GM10266 (cell line): ENCODE measurements around the gene NTRK2.

Experiments used
- DNase-seq: peaks from one replicate; pipeline ENCODE4 v3.0.0; 2012; ENCODE audit errors: extremely low spot score
- CTCF ChIP-seq: IDR thresholded peaks from 2 replicates; pipeline ENCODE4 v1.5.1; 2012; ENCODE audit warnings: mild to moderate bottlenecking, low read depth; ENCODE audit not compliant: control insufficient read depth, insufficient read depth; ENCODE audit errors: missing control alignments

Gene NTRK2

GRCh38 chr9:84852617-84853301 lies 183.2 kb downstream of the NTRK2 start:
- DNase-seq, result no peak

GRCh38 chr9:84856181-84856632 lies 186.7 kb downstream of the NTRK2 start:
- no peak for DNase-seq
- TF ChIP-seq CTCF, result no peak

More at GRCh38 chr9:84852617-84853301, 183.2 kb downstream of the NTRK2 start:
- TF ChIP-seq CTCF, result no peak

DNA sequence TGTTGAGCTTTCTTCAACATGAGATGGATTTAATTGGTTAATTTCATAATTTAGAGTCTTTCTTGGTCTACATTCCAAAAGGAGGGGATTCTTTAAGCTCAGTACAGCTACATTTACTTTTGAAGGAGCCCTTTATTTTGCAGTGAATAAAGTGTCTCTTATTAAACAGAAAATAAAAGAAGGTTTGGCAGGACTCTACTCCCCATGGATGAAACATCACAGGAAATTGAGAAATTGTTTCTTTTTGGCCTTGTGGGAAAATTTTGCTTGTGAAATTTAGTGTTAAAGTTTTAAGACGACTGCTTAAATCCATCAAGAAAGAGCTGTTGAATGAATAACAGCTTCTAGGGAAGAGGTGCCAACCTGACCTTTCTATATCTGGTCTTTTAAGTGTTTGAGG lies 187.7 kb downstream of the NTRK2 start:
- no peak for TF ChIP-seq CTCF
- no peak for DNase-seq

- no peak for DNase-seq
- no peak for TF ChIP-seq CTCF
Observed at GRCh38 chr9:84858364-84858763, 188.8 kb downstream of the NTRK2 start.

GRCh38 chr9:84860249-84861115 lies 191.0 kb downstream of the NTRK2 start:
- no peak for DNase-seq

DNA sequence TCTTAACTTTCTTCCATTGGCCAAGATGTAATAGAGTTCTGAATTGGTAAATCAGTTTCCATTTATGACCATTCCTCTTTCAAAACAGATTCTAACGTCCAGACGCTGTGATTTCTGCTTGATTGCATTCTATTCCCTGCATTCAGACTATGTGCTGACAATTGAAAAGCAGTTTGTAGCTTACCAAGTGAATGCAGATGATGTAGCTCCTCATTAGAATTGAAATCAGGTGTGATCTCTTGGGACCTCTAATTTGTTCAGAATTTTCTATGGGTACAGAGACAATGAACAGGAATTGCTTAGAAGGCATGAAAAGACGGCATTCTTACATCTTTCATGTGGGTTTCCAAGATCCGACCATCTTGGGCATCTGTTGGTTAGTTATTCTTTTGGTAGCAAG lies 191.9 kb downstream of the NTRK2 start:
- TF ChIP-seq CTCF, result no peak

More at GRCh38 chr9:84860249-84861115, 191.0 kb downstream of the NTRK2 start:
- TF ChIP-seq CTCF, result no peak

GRCh38 chr9:84862308-84862707 lies 192.8 kb downstream of the NTRK2 start:
- TF ChIP-seq CTCF, result no peak
- no peak for DNase-seq

More for the DNA sequence above, 191.9 kb downstream of the NTRK2 start:
- DNase-seq, result no peak
